Measurements from ENCODE around the gene SLC16A10. TPM values are rescaled to one million over a fixed set of nuclear protein-coding genes. Genes with fewer than 3 reads are reported as not detected.
"Not testable (repeated sequence)": the region's sequence is repeated elsewhere in the genome, so short reads cannot be mapped to it uniquely, and the experiment has no call there.

Gene SLC16A10
- total RNA-seq, 1 experiment from 2014 or later, result 0.18 TPM

DNA sequence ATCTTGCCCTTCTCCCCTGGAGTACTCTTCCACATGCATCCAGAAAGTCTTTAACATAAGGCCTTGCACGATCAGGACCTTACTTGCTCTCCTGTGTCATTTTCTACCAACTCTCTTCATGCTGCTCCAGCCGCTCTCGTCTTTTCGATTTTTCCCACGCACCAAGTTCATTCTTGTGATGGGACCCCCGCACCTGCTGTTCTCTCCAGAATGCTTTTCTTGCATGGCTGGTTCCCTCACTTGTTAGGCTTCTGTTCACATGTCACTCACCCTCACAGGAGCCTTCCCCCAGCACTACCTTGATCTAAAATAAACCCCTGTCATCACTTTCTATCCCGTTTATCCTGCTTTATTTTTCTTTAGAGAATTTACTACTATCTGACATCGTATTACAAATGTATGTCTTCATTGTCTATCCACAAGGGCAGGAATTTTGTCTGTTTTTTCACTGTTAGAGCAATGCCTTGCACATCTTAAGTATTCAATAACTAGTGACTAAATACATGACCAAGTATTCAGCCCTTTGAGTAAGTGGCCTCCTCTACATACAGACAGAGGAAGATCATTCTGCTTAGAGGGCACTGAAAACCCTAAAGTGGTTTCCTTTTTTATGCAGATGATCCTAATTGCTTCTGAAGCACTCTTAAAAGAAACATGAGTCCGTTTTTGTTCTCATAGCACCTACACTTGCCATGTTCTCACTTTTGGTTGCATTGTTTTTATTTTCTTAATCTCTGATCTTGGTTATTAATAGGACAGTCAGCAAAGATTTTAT lies 166.9 kb downstream of the SLC16A10 start:
- CTCF ChIA-PET, result no interaction called here
- H3K27ac ChIP-seq (ENCODE audit: low read length), result no peak overlapping the region
- intact Hi-C loops (cut with micrococcal nuclease; ENCODE audit: unreplicated experiment) (loop anchor here (10.0 kb wide), 2 partner anchors 401 to 791 kb away; no protein-coding TSS in a partner anchor), in situ Hi-C loops (cut with HindIII; ENCODE audit: low pct_unique_long_range_greater_than_20kb, low sequenced_read_pairs) (no loop called here)
- TF ChIP-seq TCF7L2 (IDR thresholded peaks at IDR 0.05; ENCODE audit: low read depth, low read length), result no peak
- TF ChIP-seq, protein P1, sequence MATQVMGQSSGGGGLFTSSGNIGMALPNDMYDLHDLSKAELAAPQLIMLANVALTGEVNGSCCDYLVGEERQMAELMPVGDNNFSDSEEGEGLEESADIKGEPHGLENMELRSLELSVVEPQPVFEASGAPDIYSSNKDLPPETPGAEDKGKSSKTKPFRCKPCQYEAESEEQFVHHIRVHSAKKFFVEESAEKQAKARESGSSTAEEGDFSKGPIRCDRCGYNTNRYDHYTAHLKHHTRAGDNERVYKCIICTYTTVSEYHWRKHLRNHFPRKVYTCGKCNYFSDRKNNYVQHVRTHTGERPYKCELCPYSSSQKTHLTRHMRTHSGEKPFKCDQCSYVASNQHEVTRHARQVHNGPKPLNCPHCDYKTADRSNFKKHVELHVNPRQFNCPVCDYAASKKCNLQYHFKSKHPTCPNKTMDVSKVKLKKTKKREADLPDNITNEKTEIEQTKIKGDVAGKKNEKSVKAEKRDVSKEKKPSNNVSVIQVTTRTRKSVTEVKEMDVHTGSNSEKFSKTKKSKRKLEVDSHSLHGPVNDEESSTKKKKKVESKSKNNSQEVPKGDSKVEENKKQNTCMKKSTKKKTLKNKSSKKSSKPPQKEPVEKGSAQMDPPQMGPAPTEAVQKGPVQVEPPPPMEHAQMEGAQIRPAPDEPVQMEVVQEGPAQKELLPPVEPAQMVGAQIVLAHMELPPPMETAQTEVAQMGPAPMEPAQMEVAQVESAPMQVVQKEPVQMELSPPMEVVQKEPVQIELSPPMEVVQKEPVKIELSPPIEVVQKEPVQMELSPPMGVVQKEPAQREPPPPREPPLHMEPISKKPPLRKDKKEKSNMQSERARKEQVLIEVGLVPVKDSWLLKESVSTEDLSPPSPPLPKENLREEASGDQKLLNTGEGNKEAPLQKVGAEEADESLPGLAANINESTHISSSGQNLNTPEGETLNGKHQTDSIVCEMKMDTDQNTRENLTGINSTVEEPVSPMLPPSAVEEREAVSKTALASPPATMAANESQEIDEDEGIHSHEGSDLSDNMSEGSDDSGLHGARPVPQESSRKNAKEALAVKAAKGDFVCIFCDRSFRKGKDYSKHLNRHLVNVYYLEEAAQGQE (IDR thresholded peaks at IDR 0.05; ENCODE audit: insufficient read depth in 1 of 2, low read depth in 2 of 2, low read length in 1 of 2), result no peak
- TF ChIP-seq, protein P2, sequence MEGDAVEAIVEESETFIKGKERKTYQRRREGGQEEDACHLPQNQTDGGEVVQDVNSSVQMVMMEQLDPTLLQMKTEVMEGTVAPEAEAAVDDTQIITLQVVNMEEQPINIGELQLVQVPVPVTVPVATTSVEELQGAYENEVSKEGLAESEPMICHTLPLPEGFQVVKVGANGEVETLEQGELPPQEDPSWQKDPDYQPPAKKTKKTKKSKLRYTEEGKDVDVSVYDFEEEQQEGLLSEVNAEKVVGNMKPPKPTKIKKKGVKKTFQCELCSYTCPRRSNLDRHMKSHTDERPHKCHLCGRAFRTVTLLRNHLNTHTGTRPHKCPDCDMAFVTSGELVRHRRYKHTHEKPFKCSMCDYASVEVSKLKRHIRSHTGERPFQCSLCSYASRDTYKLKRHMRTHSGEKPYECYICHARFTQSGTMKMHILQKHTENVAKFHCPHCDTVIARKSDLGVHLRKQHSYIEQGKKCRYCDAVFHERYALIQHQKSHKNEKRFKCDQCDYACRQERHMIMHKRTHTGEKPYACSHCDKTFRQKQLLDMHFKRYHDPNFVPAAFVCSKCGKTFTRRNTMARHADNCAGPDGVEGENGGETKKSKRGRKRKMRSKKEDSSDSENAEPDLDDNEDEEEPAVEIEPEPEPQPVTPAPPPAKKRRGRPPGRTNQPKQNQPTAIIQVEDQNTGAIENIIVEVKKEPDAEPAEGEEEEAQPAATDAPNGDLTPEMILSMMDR (IDR thresholded peaks at IDR 0.05), result no peak
- no peak for TF ChIP-seq POLR2AphosphoS5 (IDR thresholded peaks at IDR 0.05; ENCODE audit: low read depth, low read length)
- no peak for TF ChIP-seq SIN3A (IDR thresholded peaks at IDR 0.05; ENCODE audit: borderline replicate concordance, insufficient read depth, low read depth, low read length)
- peaks cover 9% of the 10 kb centered on the region for H3K4me1 ChIP-seq (ENCODE audit: control insufficient read depth, insufficient read depth, low read length)
- no peaks in the 10 kb centered on the region for H3K9me3 ChIP-seq (ENCODE audit: control insufficient read depth, insufficient read depth, low read depth, low read length)
- H3K4me3 ChIP-seq (ENCODE audit: low read depth in 2 of 2, low read length in 2 of 2), result no peak overlapping the region
- no peaks in the 10 kb centered on the region for H3K36me3 ChIP-seq (ENCODE audit: control insufficient read depth, insufficient read depth, low read length)
- no TSS peak for BruUV-seq (replicated peaks)
- POLR2A ChIA-PET, result interaction anchor here (0.5 kb wide), 1 partner anchor 155 kb away, joined by 9 read pairs; no protein-coding TSS in a partner anchor
- ATAC-seq, result no peak
- peaks cover 17% of the 10 kb centered on the region for H3K27me3 ChIP-seq (ENCODE audit: control insufficient read depth, insufficient read depth, low read length)
- no peak for DNase-seq (ENCODE audit: low read depth, low spot score)

DNA sequence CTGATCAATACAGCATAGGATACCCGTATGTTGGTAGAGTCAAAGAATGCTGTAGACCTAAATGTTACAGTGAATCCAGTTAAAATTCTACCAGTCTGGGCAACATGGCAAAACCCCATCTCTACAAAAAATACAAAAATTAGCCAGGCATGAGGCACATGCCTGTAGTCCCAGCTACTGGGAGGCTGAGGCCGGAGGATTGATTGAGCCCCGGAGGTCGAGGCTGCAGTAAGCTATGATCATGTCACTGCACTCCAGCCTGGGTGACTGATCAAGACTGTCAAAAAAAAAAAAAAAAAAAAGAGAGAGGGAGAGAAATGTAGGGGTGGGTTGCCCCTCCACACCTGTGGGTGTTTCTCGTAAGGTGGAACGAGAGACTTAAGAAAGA lies 167.5 kb downstream of the SLC16A10 start:
- BruUV-seq (replicated peaks), result no TSS peak
- DNase-seq (ENCODE audit: low read depth, low spot score) (no peak), ATAC-seq (no peak)
- peaks cover 17% of the 10 kb centered on the region for H3K27me3 ChIP-seq (ENCODE audit: control insufficient read depth, insufficient read depth, low read length)
- intact Hi-C loops (cut with micrococcal nuclease; ENCODE audit: unreplicated experiment), result loop anchor here (10.0 kb wide), 2 partner anchors 400 to 790 kb away; no protein-coding TSS in a partner anchor
- ChIA-PET CTCF (no interaction called here), POLR2A (no interaction called here)
- in situ Hi-C loops (cut with HindIII; ENCODE audit: low pct_unique_long_range_greater_than_20kb, low sequenced_read_pairs), result no loop called here
- H3K4me3 ChIP-seq (ENCODE audit: low read depth in 2 of 2, low read length in 2 of 2), result no peak overlapping the region
- H3K27ac ChIP-seq (ENCODE audit: low read length), result no peak overlapping the region
- no peaks in the 10 kb centered on the region for H3K36me3 ChIP-seq (ENCODE audit: control insufficient read depth, insufficient read depth, low read length)
- no peak for TF ChIP-seq TCF7L2 (IDR thresholded peaks at IDR 0.05; ENCODE audit: low read depth, low read length)
- TF ChIP-seq, protein P1 (IDR thresholded peaks at IDR 0.05; ENCODE audit: insufficient read depth in 1 of 2, low read depth in 2 of 2, low read length in 1 of 2), result no peak
- TF ChIP-seq SIN3A (IDR thresholded peaks at IDR 0.05; ENCODE audit: borderline replicate concordance, insufficient read depth, low read depth, low read length), result no peak
- TF ChIP-seq, protein P2 (IDR thresholded peaks at IDR 0.05), result no peak
- no peak for TF ChIP-seq POLR2AphosphoS5 (IDR thresholded peaks at IDR 0.05; ENCODE audit: low read depth, low read length)
- peaks cover 9% of the 10 kb centered on the region for H3K4me1 ChIP-seq (ENCODE audit: control insufficient read depth, insufficient read depth, low read length)
- no peaks in the 10 kb centered on the region for H3K9me3 ChIP-seq (ENCODE audit: control insufficient read depth, insufficient read depth, low read depth, low read length)

DNA sequence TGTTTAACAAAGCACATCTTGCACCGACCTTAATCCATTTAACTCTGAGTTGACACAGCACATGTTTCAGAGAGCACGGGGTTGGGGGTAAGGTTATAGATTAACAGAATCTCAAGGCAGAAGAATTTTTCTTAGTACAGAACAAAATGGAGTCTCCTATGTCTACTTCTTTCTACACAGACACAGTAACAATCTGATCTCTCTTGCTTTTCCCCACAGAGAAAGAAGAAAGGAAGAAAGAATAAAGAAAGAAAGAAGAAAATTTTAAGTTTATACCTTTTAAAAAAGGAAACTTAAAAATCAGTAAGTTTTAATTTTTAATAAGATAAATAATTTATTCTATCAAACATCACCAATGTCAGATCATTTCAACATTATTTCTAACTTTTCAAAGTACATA lies 168.5 kb downstream of the SLC16A10 start:
- in situ Hi-C loops (cut with HindIII; ENCODE audit: low pct_unique_long_range_greater_than_20kb, low sequenced_read_pairs); H3K36me3 ChIP-seq (ENCODE audit: control insufficient read depth, insufficient read depth, low read length); POLR2A ChIA-PET; H3K9me3 ChIP-seq (ENCODE audit: control insufficient read depth, insufficient read depth, low read depth, low read length); H3K4me3 ChIP-seq (ENCODE audit: low read depth in 2 of 2, low read length in 2 of 2); ATAC-seq; DNase-seq (ENCODE audit: low read depth, low spot score); BruUV-seq (replicated peaks); CTCF ChIA-PET; H3K27ac ChIP-seq (ENCODE audit: low read length): not testable (repeated sequence)
- Histone ChIP-seq H3K4me1 (ENCODE audit: control insufficient read depth, insufficient read depth, low read length) (peaks cover 17% of the 10 kb centered on the region), H3K27me3 (ENCODE audit: control insufficient read depth, insufficient read depth, low read length) (peaks cover 17% of the 10 kb centered on the region)
- intact Hi-C loops (cut with micrococcal nuclease; ENCODE audit: unreplicated experiment), result loop anchor here (10.0 kb wide), 2 partner anchors 399 to 789 kb away; no protein-coding TSS in a partner anchor
